ENCODE data around the gene ITGA6.

DNA sequence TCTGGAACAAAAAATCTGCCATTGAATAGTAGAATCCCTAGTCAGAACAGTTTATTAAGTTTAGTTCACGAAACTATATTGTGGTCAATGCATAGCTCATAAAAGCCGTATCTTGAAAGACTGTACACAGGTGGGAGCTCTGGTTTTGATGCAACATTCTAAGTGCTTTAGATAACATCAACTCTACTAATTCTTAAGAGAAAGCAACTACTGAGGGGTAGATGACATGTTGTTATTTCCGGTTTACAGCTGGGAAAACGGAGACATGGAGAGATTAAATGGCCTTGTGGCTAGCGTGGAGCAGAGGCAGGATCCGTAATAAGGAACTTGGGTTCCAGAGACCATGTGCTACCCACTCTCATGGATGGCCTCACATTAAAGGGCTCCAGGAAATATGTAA is 4.2 kb upstream of the ITGA6 start:
- TF ChIP-seq, protein P1, sequence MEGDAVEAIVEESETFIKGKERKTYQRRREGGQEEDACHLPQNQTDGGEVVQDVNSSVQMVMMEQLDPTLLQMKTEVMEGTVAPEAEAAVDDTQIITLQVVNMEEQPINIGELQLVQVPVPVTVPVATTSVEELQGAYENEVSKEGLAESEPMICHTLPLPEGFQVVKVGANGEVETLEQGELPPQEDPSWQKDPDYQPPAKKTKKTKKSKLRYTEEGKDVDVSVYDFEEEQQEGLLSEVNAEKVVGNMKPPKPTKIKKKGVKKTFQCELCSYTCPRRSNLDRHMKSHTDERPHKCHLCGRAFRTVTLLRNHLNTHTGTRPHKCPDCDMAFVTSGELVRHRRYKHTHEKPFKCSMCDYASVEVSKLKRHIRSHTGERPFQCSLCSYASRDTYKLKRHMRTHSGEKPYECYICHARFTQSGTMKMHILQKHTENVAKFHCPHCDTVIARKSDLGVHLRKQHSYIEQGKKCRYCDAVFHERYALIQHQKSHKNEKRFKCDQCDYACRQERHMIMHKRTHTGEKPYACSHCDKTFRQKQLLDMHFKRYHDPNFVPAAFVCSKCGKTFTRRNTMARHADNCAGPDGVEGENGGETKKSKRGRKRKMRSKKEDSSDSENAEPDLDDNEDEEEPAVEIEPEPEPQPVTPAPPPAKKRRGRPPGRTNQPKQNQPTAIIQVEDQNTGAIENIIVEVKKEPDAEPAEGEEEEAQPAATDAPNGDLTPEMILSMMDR (IDR thresholded peaks at IDR 0.05), result no peak
- no peak for TF ChIP-seq POLR2A (IDR thresholded peaks at IDR 0.05)
